Astrocyte (in vitro differentiated cells and primary cell): ENCODE data around the gene SBDS. TPM values are rescaled to one million over a fixed set of nuclear protein-coding genes. Genes with fewer than 3 reads are reported as not detected.

Experiments used
- DNase-seq: peaks from one replicate; pipeline ENCODE4 v3.0.0-alpha.2; 2010; ENCODE audit warnings: low read depth
- FAIRE-seq: peaks from 2 replicates; lab custom pipeline; 2011; peaks lifted over from hg19 to GRCh38; lab: Jason Lieb, UNC
- H2AFZ ChIP-seq: 2 replicates; pipeline ENCODE4 v1.6.0; 2012; ENCODE audit warnings: low read depth, low read length, inconsistent platforms
- H3K27ac ChIP-seq: 2 replicates; pipeline ENCODE4 v1.5.1; 2011; ENCODE audit warnings: low read depth, low read length, inconsistent platforms
- H3K27me3 ChIP-seq: 2 replicates; pipeline ENCODE4 v1.6.0; 2011; ENCODE audit warnings: low read length, inconsistent platforms; ENCODE audit not compliant: insufficient read depth
- H3K36me3 ChIP-seq: 2 replicates; pipeline ENCODE4 v1.5.1; 2011; ENCODE audit warnings: low read length, inconsistent platforms; ENCODE audit not compliant: insufficient read depth
- H3K4me1 ChIP-seq: 2 replicates; pipeline ENCODE4 v1.5.1; 2011; ENCODE audit warnings: low read length, inconsistent platforms; ENCODE audit not compliant: insufficient read depth
- H3K4me2 ChIP-seq: 2 replicates; pipeline ENCODE4 v1.6.0; 2012; ENCODE audit warnings: low read length, inconsistent platforms
- H3K4me3 ChIP-seq: 2 replicates; pipeline ENCODE4 v1.5.1; 2011; ENCODE audit warnings: low read depth, mild to moderate bottlenecking, low read length, inconsistent platforms; ENCODE audit not compliant: insufficient read depth
- H3K79me2 ChIP-seq: 2 replicates; pipeline ENCODE4 v1.6.0; 2012; ENCODE audit warnings: mild to moderate bottlenecking, low read length, inconsistent platforms; ENCODE audit not compliant: insufficient read depth
- H3K9ac ChIP-seq: 2 replicates; pipeline ENCODE4 v1.6.0; 2012; ENCODE audit warnings: mild to moderate bottlenecking, low read length, inconsistent platforms
- H3K9me3 ChIP-seq: 2 replicates; pipeline ENCODE4 v1.5.1; 2012; ENCODE audit warnings: low read depth, mild to moderate bottlenecking, low read length, inconsistent platforms; ENCODE audit not compliant: insufficient read depth
- H4K20me1 ChIP-seq: 2 replicates; pipeline ENCODE4 v1.6.0; 2012; ENCODE audit warnings: low read length, inconsistent platforms; ENCODE audit not compliant: insufficient read depth
- H3K27ac Mint-ChIP-seq: one replicate; pipeline ENCODE4 v1.8.0; 2021; ENCODE audit warnings: mild to moderate bottlenecking, mixed read lengths; ENCODE audit not compliant: unreplicated experiment
- H3K27me3 Mint-ChIP-seq: one replicate; pipeline ENCODE4 v1.8.0; 2021; ENCODE audit warnings: low read depth, mixed read lengths; ENCODE audit not compliant: unreplicated experiment
- H3K36me3 Mint-ChIP-seq: one replicate; pipeline ENCODE4 v1.8.0; 2021; ENCODE audit warnings: low read depth, mixed read lengths; ENCODE audit not compliant: unreplicated experiment
- H3K4me1 Mint-ChIP-seq: one replicate; pipeline ENCODE4 v1.8.0; 2021; ENCODE audit warnings: low read depth, mixed read lengths; ENCODE audit not compliant: unreplicated experiment
- H3K4me3 Mint-ChIP-seq: one replicate; pipeline ENCODE4 v1.8.0; 2021; ENCODE audit warnings: mild to moderate bottlenecking, moderate library complexity, mixed read lengths; ENCODE audit not compliant: unreplicated experiment
- H3K9me3 Mint-ChIP-seq: one replicate; pipeline ENCODE4 v1.8.0; 2021; ENCODE audit warnings: mild to moderate bottlenecking, mixed read lengths; ENCODE audit not compliant: unreplicated experiment
- EZH2 ChIP-seq: IDR thresholded peaks from 2 replicates; pipeline ENCODE4 v1.6.1; 2012; ENCODE audit warnings: mild to moderate bottlenecking, low read length, inconsistent platforms; ENCODE audit not compliant: insufficient read depth
- total RNA-seq: library from RNA; stranded (reverse); gene quantifications from 2 replicates; pipeline ENCODE4 v1.2.1, GENCODE V29; 2021
- TF ChIP-seq, protein P1 (sequence below): IDR thresholded peaks from 2 replicates; pipeline ENCODE4 v1.5.1; 2011; ENCODE audit warnings: low read depth, mild to moderate bottlenecking, inconsistent platforms, low read length, moderate library complexity; ENCODE audit not compliant: insufficient read depth

The SBDS gene
- total RNA-seq, 1 donor from 2014 or later, result 165 TPM

- Histone ChIP-seq H3K4me1 (peaks cover 3% of the 10 kb centered on the region), H4K20me1 (no peaks in the 10 kb centered on the region), H3K79me2 (no peaks in the 10 kb centered on the region), H3K27me3 (no peaks in the 10 kb centered on the region), H3K36me3 (peaks cover 14% of the 10 kb centered on the region), H2AFZ (no peak overlapping the region), H3K4me2 (no peak overlapping the region), H3K9ac (no peak overlapping the region), H3K4me3 (no peak overlapping the region), H3K9me3 (no peaks in the 10 kb centered on the region), H3K27ac (no peak overlapping the region)
- no peaks in the 10 kb centered on the region for H3K9me3 Mint-ChIP-seq
- H3K36me3 Mint-ChIP-seq, result peaks cover 25% of the 10 kb centered on the region
- H3K27ac Mint-ChIP-seq, result no peak overlapping the region
- DNase-seq, result no peak
- H3K27me3 Mint-ChIP-seq, result no peaks in the 10 kb centered on the region
- no peak overlapping the region for H3K4me3 Mint-ChIP-seq
- TF ChIP-seq EZH2, result no peak
- TF ChIP-seq, protein P1, sequence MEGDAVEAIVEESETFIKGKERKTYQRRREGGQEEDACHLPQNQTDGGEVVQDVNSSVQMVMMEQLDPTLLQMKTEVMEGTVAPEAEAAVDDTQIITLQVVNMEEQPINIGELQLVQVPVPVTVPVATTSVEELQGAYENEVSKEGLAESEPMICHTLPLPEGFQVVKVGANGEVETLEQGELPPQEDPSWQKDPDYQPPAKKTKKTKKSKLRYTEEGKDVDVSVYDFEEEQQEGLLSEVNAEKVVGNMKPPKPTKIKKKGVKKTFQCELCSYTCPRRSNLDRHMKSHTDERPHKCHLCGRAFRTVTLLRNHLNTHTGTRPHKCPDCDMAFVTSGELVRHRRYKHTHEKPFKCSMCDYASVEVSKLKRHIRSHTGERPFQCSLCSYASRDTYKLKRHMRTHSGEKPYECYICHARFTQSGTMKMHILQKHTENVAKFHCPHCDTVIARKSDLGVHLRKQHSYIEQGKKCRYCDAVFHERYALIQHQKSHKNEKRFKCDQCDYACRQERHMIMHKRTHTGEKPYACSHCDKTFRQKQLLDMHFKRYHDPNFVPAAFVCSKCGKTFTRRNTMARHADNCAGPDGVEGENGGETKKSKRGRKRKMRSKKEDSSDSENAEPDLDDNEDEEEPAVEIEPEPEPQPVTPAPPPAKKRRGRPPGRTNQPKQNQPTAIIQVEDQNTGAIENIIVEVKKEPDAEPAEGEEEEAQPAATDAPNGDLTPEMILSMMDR, result no peak
- H3K4me1 Mint-ChIP-seq, result peaks cover 14% of the 10 kb centered on the region
- FAIRE-seq, result no peak
These were observed 27.1 kb upstream of the SBDS start for GRCh38 chr7:67022511-67022910.

- no peak overlapping the region for H3K27ac Mint-ChIP-seq
- Histone ChIP-seq H3K27ac (no peak overlapping the region), H3K4me1 (peaks cover 3% of the 10 kb centered on the region), H3K4me2 (no peak overlapping the region), H2AFZ (no peak overlapping the region), H3K27me3 (no peaks in the 10 kb centered on the region), H3K4me3 (no peak overlapping the region), H3K36me3 (peaks cover 14% of the 10 kb centered on the region), H3K79me2 (no peaks in the 10 kb centered on the region), H3K9ac (no peak overlapping the region), H3K9me3 (no peaks in the 10 kb centered on the region), H4K20me1 (no peaks in the 10 kb centered on the region)
- H3K4me1 Mint-ChIP-seq, result peaks cover 11% of the 10 kb centered on the region
- H3K9me3 Mint-ChIP-seq, result no peaks in the 10 kb centered on the region
- TF ChIP-seq EZH2, result no peak
- TF ChIP-seq, protein P1, result no peak
- H3K27me3 Mint-ChIP-seq, result no peaks in the 10 kb centered on the region
- peaks cover 26% of the 10 kb centered on the region for H3K36me3 Mint-ChIP-seq
- DNase-seq (no peak), FAIRE-seq (no peak)
- no peak overlapping the region for H3K4me3 Mint-ChIP-seq
These were observed 25.9 kb upstream of the SBDS start for GRCh38 chr7:67021260-67021659.

- H2AFZ ChIP-seq, result no peak overlapping the region
- no peak overlapping the region for H3K4me3 ChIP-seq
- Mint-ChIP-seq H3K9me3 (no peaks in the 10 kb centered on the region), H3K36me3 (peaks cover 26% of the 10 kb centered on the region), H3K4me1 (peaks cover 6% of the 10 kb centered on the region), H3K4me3 (no peak overlapping the region), H3K27me3 (no peaks in the 10 kb centered on the region), H3K27ac (peak overlapping the region; percentile 1)
- no peaks in the 10 kb centered on the region for H4K20me1 ChIP-seq
- no peak overlapping the region for H3K4me2 ChIP-seq
- H3K9me3 ChIP-seq, result no peaks in the 10 kb centered on the region
- peaks cover 14% of the 10 kb centered on the region for H3K36me3 ChIP-seq
- FAIRE-seq, result no peak
- TF ChIP-seq, protein P1, result no peak
- TF ChIP-seq EZH2, result no peak
- H3K27ac ChIP-seq, result no peak overlapping the region
- no peak overlapping the region for H3K9ac ChIP-seq
- no peaks in the 10 kb centered on the region for H3K27me3 ChIP-seq
- no peaks in the 10 kb centered on the region for H3K4me1 ChIP-seq
- DNase-seq, result peak; percentile 12
- H3K79me2 ChIP-seq, result no peaks in the 10 kb centered on the region
These were observed 24.4 kb upstream of the SBDS start for GRCh38 chr7:67019562-67020390.
